Activated T-helper 2 cell treated with anti-CD3 and anti-CD28 coated beads, Interferon-gamma antibody, Interleukin-2, Interleukin-4, amounts not matched to agents 10 μg/mL and 5 μg/mL and 100 μg/mL, durations not matched to agents 14 hours and 24 hours and 36 hours (primary cell): Measurements from ENCODE around the gene ADAM12. TPM values are rescaled to one million over a fixed set of nuclear protein-coding genes. Genes with fewer than 3 reads are reported as not detected.

Source experiments
- DNase-seq: peaks from one replicate; pipeline ENCODE4 v3.0.0; 2021; ENCODE audit warnings: low spot score
- H3K27ac Mint-ChIP-seq: one replicate; pipeline ENCODE4 v1.8.0; 2021; ENCODE audit warnings: mixed read lengths
- H3K27me3 Mint-ChIP-seq: one replicate; pipeline ENCODE4 v1.8.0; 2021; ENCODE audit warnings: low read depth, mixed read lengths
- H3K36me3 Mint-ChIP-seq: one replicate; pipeline ENCODE4 v1.8.0; 2021; ENCODE audit warnings: low read depth, mixed read lengths
- H3K4me1 Mint-ChIP-seq: one replicate; pipeline ENCODE4 v1.8.0; 2021; ENCODE audit warnings: low read depth, mixed read lengths
- H3K4me3 Mint-ChIP-seq: one replicate; pipeline ENCODE4 v1.8.0; 2021; ENCODE audit warnings: low read depth, mild to moderate bottlenecking, moderate library complexity, mixed read lengths
- H3K9me3 Mint-ChIP-seq: one replicate; pipeline ENCODE4 v1.8.0; 2021; ENCODE audit warnings: mixed read lengths
- intact Hi-C: fragments of 100-400 bp; cut with micrococcal nuclease; formaldehyde crosslinking; loops from one replicate; pipeline ENCODE4 v1.15.1; 2023
- total RNA-seq: library from RNA; stranded (reverse); gene quantifications from 2 replicates; pipeline ENCODE4 v1.2.3, GENCODE V29; 2022

The ADAM12 gene
- total RNA-seq, 1 donor from 2014 or later, result 0.05 TPM

DNA sequence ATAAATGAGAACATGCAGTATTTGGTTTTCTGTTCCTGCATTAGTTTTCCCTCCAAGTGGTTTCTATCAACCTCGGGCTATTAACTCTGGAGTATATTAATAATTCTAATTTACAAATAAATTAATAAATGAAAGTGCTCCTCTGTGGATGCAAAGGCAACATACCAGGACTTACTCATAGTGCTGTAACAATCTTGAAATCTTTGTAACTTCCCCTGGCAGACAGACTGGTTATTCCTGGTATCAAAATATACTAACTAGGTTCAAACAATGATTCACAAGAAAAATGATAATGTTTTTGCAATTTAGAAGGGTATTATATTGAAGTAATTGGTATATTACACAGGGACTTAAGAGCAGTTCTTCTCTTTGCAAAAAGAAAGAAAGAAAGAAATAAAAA is 314.7 kb downstream of the ADAM12 start:
- no peaks in the 10 kb centered on the region for H3K36me3 Mint-ChIP-seq
- no peaks in the 10 kb centered on the region for H3K9me3 Mint-ChIP-seq
- no peaks in the 10 kb centered on the region for H3K27me3 Mint-ChIP-seq
- no peak overlapping the region for H3K4me3 Mint-ChIP-seq
- DNase-seq, result no peak
- intact Hi-C loops, result no loop called here
- no peaks in the 10 kb centered on the region for H3K4me1 Mint-ChIP-seq
- H3K27ac Mint-ChIP-seq, result no peak overlapping the region

- DNase-seq, result no peak
- H3K27me3 Mint-ChIP-seq, result no peaks in the 10 kb centered on the region
- H3K36me3 Mint-ChIP-seq, result no peaks in the 10 kb centered on the region
- no peaks in the 10 kb centered on the region for H3K9me3 Mint-ChIP-seq
- H3K4me3 Mint-ChIP-seq, result no peak overlapping the region
- intact Hi-C loops, result no loop called here
- no peaks in the 10 kb centered on the region for H3K4me1 Mint-ChIP-seq
- no peak overlapping the region for H3K27ac Mint-ChIP-seq
Observed at GRCh38 chr10:126072622-126073021, 315.7 kb downstream of the ADAM12 start.

GRCh38 chr10:126070476-126071215 is 317.6 kb downstream of the ADAM12 start:
- Mint-ChIP-seq H3K27me3 (no peaks in the 10 kb centered on the region), H3K27ac (no peak overlapping the region), H3K4me3 (no peak overlapping the region), H3K36me3 (no peaks in the 10 kb centered on the region), H3K9me3 (no peaks in the 10 kb centered on the region), H3K4me1 (no peaks in the 10 kb centered on the region)
- intact Hi-C loops, result no loop called here
- DNase-seq, result no peak

GRCh38 chr10:126068322-126068721 is 320.0 kb downstream of the ADAM12 start:
- no peak overlapping the region for H3K4me3 Mint-ChIP-seq
- H3K9me3 Mint-ChIP-seq, result no peaks in the 10 kb centered on the region
- H3K27me3 Mint-ChIP-seq, result no peaks in the 10 kb centered on the region
- H3K36me3 Mint-ChIP-seq, result no peaks in the 10 kb centered on the region
- no peak for DNase-seq
- H3K27ac Mint-ChIP-seq, result no peak overlapping the region
- intact Hi-C loops, result no loop called here
- no peaks in the 10 kb centered on the region for H3K4me1 Mint-ChIP-seq

DNA sequence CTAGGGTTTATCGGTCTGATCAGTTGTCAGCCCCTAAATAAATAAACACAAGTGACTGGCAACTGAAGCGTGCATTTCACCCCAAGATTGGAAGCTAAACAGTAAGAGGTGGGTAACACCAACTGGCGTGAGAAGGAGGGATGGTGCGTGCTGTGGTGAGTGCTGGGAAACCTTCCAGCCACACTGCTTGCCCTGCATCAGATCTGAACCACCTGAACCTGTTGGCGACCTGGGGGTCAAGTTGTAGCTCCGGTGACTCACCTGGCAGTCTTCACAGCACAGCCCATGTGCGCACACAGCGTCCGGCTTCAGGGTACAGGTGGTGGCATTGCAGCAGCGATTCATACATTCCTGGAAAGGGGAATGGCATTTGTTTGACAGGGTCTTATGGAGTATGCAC is 321.8 kb downstream of the ADAM12 start:
- Mint-ChIP-seq H3K9me3 (no peaks in the 10 kb centered on the region), H3K27ac (no peak overlapping the region), H3K4me3 (no peak overlapping the region), H3K27me3 (no peaks in the 10 kb centered on the region), H3K36me3 (no peaks in the 10 kb centered on the region), H3K4me1 (no peaks in the 10 kb centered on the region)
- DNase-seq, result no peak
- intact Hi-C loops, result no loop called here

DNA sequence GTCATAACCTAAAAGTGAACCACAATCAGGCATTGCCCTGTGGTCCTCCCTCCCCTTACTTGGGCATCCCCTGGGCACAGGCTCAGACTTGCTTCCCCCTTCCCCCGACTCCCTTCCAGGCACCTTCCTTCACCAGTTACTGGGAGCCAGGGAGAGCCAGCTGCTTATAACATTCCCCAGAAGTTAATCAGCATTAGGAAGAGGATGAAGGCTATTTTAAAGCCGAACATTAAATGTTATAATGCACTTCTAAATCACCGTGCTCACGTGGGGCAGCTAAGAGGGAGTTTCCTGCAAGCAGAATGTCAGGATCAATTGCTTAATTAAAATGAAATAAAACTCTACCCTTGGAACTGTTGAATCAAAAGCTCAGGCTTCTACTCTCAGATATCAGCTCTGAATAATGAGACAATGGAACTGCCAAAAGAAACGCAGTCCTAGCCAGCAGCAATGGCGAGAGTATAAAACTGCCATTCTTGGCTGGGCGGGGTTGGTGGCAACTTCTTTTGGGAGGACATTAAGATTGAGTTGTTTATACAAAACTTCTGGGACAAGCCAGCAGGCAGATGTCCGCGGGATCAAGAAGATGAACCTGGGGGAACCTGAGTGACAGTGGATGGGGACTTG is 322.4 kb downstream of the ADAM12 start:
- no peak overlapping the region for H3K27ac Mint-ChIP-seq
- H3K4me1 Mint-ChIP-seq, result no peaks in the 10 kb centered on the region
- no peak overlapping the region for H3K4me3 Mint-ChIP-seq
- intact Hi-C loops, result no loop called here
- no peaks in the 10 kb centered on the region for H3K36me3 Mint-ChIP-seq
- no peaks in the 10 kb centered on the region for H3K9me3 Mint-ChIP-seq
- no peaks in the 10 kb centered on the region for H3K27me3 Mint-ChIP-seq
- no peak for DNase-seq

- intact Hi-C loops, result no loop called here
Observed at GRCh38 chr10:126064512-126064911, 323.8 kb downstream of the ADAM12 start.

DNA sequence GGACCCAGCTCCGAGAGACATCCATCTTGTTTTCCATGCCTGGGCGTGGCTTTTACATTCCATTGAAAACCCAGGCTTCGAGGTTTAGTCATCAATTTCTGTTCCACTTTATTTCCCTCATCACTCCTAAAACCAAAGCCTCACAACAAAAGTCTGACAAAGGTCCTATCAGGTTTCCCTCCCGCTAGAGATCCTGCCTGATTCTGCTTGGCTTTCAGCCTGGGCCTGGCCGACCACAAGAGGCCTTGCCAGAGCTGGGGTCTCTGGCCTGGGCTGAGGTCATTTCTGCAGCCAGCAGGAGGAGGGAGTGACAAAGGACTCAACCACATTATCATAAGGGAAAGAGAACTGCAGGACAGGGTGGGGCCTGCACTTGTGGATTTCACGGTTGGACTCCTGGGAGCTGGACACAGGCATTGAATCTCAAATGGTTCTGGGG is 324.9 kb downstream of the ADAM12 start:
- no peaks in the 10 kb centered on the region for H3K27me3 Mint-ChIP-seq
- intact Hi-C loops, result no loop called here
- no peak overlapping the region for H3K27ac Mint-ChIP-seq
- H3K9me3 Mint-ChIP-seq, result no peaks in the 10 kb centered on the region
- no peak overlapping the region for H3K4me3 Mint-ChIP-seq
- H3K4me1 Mint-ChIP-seq, result no peaks in the 10 kb centered on the region
- DNase-seq, result no peak
- no peaks in the 10 kb centered on the region for H3K36me3 Mint-ChIP-seq

More at GRCh38 chr10:126064512-126064911, 323.8 kb downstream of the ADAM12 start:
- no peaks in the 10 kb centered on the region for H3K9me3 Mint-ChIP-seq
- no peak overlapping the region for H3K4me3 Mint-ChIP-seq
- no peak overlapping the region for H3K27ac Mint-ChIP-seq
- H3K27me3 Mint-ChIP-seq, result no peaks in the 10 kb centered on the region
- H3K36me3 Mint-ChIP-seq, result no peaks in the 10 kb centered on the region
- no peak for DNase-seq
- H3K4me1 Mint-ChIP-seq, result no peaks in the 10 kb centered on the region

DNA sequence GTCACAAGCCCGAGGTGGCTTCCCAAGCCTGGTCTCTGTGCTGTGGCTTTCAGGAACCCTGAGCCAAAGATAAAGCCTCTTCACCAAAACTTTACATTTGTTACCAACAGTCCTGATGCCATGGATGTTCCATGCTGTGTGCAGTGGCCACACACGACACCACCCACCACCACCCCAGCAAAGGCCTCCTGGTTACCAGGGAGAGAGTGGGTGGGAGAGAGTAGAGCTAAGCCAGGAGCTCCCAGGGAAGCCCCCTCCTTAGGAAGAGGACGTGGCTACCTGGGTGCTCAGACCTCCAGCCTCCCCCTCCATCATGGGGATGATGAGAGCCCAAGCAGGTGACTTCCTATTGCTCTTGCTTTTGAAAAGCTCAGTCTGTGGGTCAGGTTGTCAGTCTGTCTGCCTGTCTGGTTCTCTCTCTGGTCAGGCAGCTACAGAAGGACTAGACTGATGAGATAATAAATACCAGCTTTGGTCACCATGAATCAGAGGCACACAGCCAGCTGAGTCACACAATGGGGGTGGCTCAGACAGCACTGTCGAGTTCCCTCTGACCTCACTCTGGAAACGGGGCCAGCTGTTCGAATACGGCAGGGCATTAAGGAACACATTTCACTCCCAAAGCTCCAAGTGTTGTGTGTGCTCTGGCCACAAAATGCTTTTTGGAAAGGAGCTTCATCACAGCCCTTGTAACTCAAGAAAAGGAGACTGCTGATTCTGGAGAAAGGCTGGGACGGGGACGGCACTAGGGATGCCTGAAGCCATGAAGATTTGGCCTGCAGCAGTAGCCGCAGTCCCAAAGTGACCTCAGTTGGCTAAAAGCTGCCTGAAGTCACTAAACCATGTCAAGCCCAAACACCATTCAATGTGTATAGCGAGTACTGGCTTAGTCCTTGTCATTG is 325.9 kb downstream of the ADAM12 start:
- intact Hi-C loops, result no loop called here
- Mint-ChIP-seq H3K4me1 (no peaks in the 10 kb centered on the region), H3K36me3 (no peaks in the 10 kb centered on the region), H3K4me3 (no peak overlapping the region), H3K9me3 (no peaks in the 10 kb centered on the region), H3K27ac (no peak overlapping the region), H3K27me3 (no peaks in the 10 kb centered on the region)
- DNase-seq, result no peak

GRCh38 chr10:126061526-126061925 is 326.8 kb downstream of the ADAM12 start:
- Mint-ChIP-seq H3K27ac (no peak overlapping the region), H3K9me3 (no peaks in the 10 kb centered on the region), H3K4me3 (no peak overlapping the region), H3K27me3 (no peaks in the 10 kb centered on the region), H3K4me1 (no peaks in the 10 kb centered on the region), H3K36me3 (no peaks in the 10 kb centered on the region)
- no peak for DNase-seq
- intact Hi-C loops, result no loop called here

- no peak overlapping the region for H3K4me3 Mint-ChIP-seq
- intact Hi-C loops, result no loop called here
- no peaks in the 10 kb centered on the region for H3K36me3 Mint-ChIP-seq
- H3K27ac Mint-ChIP-seq, result no peak overlapping the region
- no peaks in the 10 kb centered on the region for H3K4me1 Mint-ChIP-seq
- no peaks in the 10 kb centered on the region for H3K9me3 Mint-ChIP-seq
- no peak for DNase-seq
- no peaks in the 10 kb centered on the region for H3K27me3 Mint-ChIP-seq
Observed at GRCh38 chr10:126060261-126060931, 327.9 kb downstream of the ADAM12 start.

GRCh38 chr10:126059076-126059826 is 329.0 kb downstream of the ADAM12 start:
- no peak for DNase-seq
- Mint-ChIP-seq H3K4me1 (no peaks in the 10 kb centered on the region), H3K27me3 (no peaks in the 10 kb centered on the region), H3K9me3 (no peaks in the 10 kb centered on the region), H3K4me3 (no peak overlapping the region), H3K27ac (no peak overlapping the region), H3K36me3 (no peaks in the 10 kb centered on the region)
- intact Hi-C loops, result no loop called here
